CD14-positive monocyte (primary cell): ENCODE measurements around the gene UBE2O. TPM values are rescaled to one million over a fixed set of nuclear protein-coding genes. Genes with fewer than 3 reads are reported as not detected.

ENCODE experiments used
- DNase-seq, 3 donors: peaks; one replicate each; pipeline ENCODE4 v3.0.0-alpha.2; 2011 to 2022
- H2AFZ ChIP-seq: 2 replicates; pipeline ENCODE4 v1.6.0; 2012; ENCODE audit warnings: mild to moderate bottlenecking, low read depth, low read length, inconsistent platforms; ENCODE audit not compliant: insufficient read depth, poor library complexity, severe bottlenecking
- H3K27ac ChIP-seq, 2 donors: 1 replicate in 1 of 2; 2 replicates in 1 of 2; pipeline ENCODE4 v1.5.1; 2012 to 2013; ENCODE audit warnings: low read length in 2 of 2, control low read depth in 1 of 2, inconsistent platforms in 1 of 2, low read depth in 1 of 2, mild to moderate bottlenecking in 1 of 2
- H3K27me3 ChIP-seq, 2 donors: one replicate each; pipeline versions ENCODE4 v1.6.0 to v1.6.1; 2011 to 2013; ENCODE audit warnings: low read length in 2 of 2; ENCODE audit not compliant: control insufficient read depth in 2 of 2, insufficient read depth in 2 of 2
- H3K36me3 ChIP-seq, 2 donors: replicated peaks in 1 of 2; 1 replicate in 1 of 2; 2 replicates in 1 of 2; pipeline versions ENCODE4 v1.5.1 to v1.6.1; 2012 to 2013; ENCODE audit warnings: low read length in 2 of 2, control low read depth in 1 of 2, inconsistent platforms in 1 of 2, mild to moderate bottlenecking in 1 of 2; ENCODE audit not compliant: insufficient read depth in 2 of 2, control insufficient read depth in 1 of 2
- H3K4me1 ChIP-seq, 2 donors: 1 replicate in 1 of 2; 2 replicates in 1 of 2; pipeline versions ENCODE4 v1.5.1 to v1.6.1; 2012 to 2013; ENCODE audit warnings: low read length in 2 of 2, control low read depth in 1 of 2, inconsistent platforms in 1 of 2, mild to moderate bottlenecking in 1 of 2, moderate library complexity in 1 of 2; ENCODE audit not compliant: insufficient read depth in 2 of 2, control insufficient read depth in 1 of 2
- H3K4me2 ChIP-seq: replicated peaks from 2 replicates; pipeline ENCODE3; 2012; ENCODE audit warnings: low read length, moderate library complexity, mild to moderate bottlenecking; ENCODE audit not compliant: poor library complexity, severe bottlenecking; ENCODE audit errors: extremely low read depth
- H3K4me3 ChIP-seq, 3 experiments: fragments of 200-600 bp in 1 of 3; sonication (generic) in 1 of 3; replicated peaks in 1 of 3; 1 replicate in 2 of 3; 2 replicates in 1 of 3; pipeline ENCODE4 v1.5.1; 2011 to 2013; ENCODE audit warnings: low read length in 3 of 3, mild to moderate bottlenecking in 3 of 3, control low read depth in 2 of 3, low read depth in 2 of 3, inconsistent platforms in 1 of 3, moderate library complexity in 1 of 3
- H3K79me2 ChIP-seq: 2 replicates; pipeline ENCODE4 v1.6.0; 2012; ENCODE audit warnings: mild to moderate bottlenecking, control low read depth, inconsistent platforms, low read length, moderate library complexity; ENCODE audit not compliant: insufficient read depth
- H3K9ac ChIP-seq: 2 replicates; pipeline ENCODE4 v1.6.0; 2017; ENCODE audit warnings: low read length, mild to moderate bottlenecking; ENCODE audit not compliant: insufficient read depth, poor library complexity, severe bottlenecking
- H3K9me3 ChIP-seq, 2 donors: replicated peaks in 1 of 2; 1 replicate in 1 of 2; 2 replicates in 1 of 2; pipeline versions ENCODE4 v1.5.1 to v1.6.1; 2012 to 2013; ENCODE audit warnings: low read length in 2 of 2, control low read depth in 1 of 2; ENCODE audit not compliant: control insufficient read depth in 1 of 2, insufficient read depth in 1 of 2
- H4K20me1 ChIP-seq: 2 replicates; pipeline ENCODE4 v1.6.0; 2012; ENCODE audit warnings: mild to moderate bottlenecking, low read length, control low read depth, moderate library complexity; ENCODE audit not compliant: insufficient read depth
- H3K27ac Mint-ChIP-seq, 7 donors: one replicate each; pipeline ENCODE4 v1.8.0; 2020; ENCODE audit warnings: mild to moderate bottlenecking in 7 of 7, mixed read lengths in 7 of 7, moderate library complexity in 6 of 7, inconsistent platforms in 2 of 7
- H3K27me3 Mint-ChIP-seq, 3 donors: one replicate each; pipeline ENCODE4 v1.8.0; 2021 to 2022; ENCODE audit warnings: low read depth in 3 of 3, mild to moderate bottlenecking in 3 of 3, mixed read lengths in 3 of 3, moderate library complexity in 3 of 3, inconsistent platforms in 1 of 3
- H3K36me3 Mint-ChIP-seq, 2 donors: one replicate each; pipeline ENCODE4 v1.8.0; 2020; ENCODE audit warnings: mixed read lengths in 2 of 2, inconsistent platforms in 1 of 2, mild to moderate bottlenecking in 1 of 2
- H3K4me1 Mint-ChIP-seq: one replicate; pipeline ENCODE4 v1.8.0; 2020; ENCODE audit warnings: mild to moderate bottlenecking, mixed read lengths
- H3K4me3 Mint-ChIP-seq, 2 donors: one replicate each; pipeline ENCODE4 v1.8.0; 2020; ENCODE audit warnings: mild to moderate bottlenecking in 2 of 2, mixed read lengths in 2 of 2, moderate library complexity in 1 of 2
- H3K9me3 Mint-ChIP-seq, 7 donors: one replicate each; pipeline ENCODE4 v1.8.0; 2020 to 2022; ENCODE audit warnings: mixed read lengths in 7 of 7, mild to moderate bottlenecking in 6 of 7, moderate library complexity in 6 of 7, inconsistent platforms in 2 of 7
- CTCF ChIP-seq: fragments of 200-600 bp; IDR thresholded peaks from one replicate; pipeline ENCODE4 v1.8.0; 2022; ENCODE audit warnings: antibody characterized with exemption, mild to moderate bottlenecking
- WGBS: methylation state at CpG from one replicate; pipeline ENCODE4 v1.1.5; 2013; ENCODE audit warnings: missing lambda C conversion rate; ENCODE audit not compliant: insufficient coverage; 5-methylcytosine and 5-hydroxymethylcytosine counted together
- intact Hi-C, 2 donors: fragments of 100-400 bp; cut with micrococcal nuclease; formaldehyde crosslinking; loops; one replicate each; pipeline versions ENCODE4 v1.15.0 to v1.15.1; 2023
- polyA plus RNA-seq, 3 donors: library from polyadenylated mRNA; depleted of rRNA in 1 of 3; unstranded in 2 of 3; stranded (reverse) in 1 of 3; fragments of 300-500 nt in 2 of 3; fragments of >200 nt in 1 of 3; fragmentation: Illumina TruSeq in 2 of 3; gene quantifications; 1 replicate in 2 of 3; 2 replicates in 1 of 3; pipeline ENCODE4 v1.2.3, GENCODE V29; 2012 to 2021

Gene UBE2O
- polyA plus RNA-seq, 3 donors: 1.3 to 15.1 (median 4.5) TPM

GRCh38 chr17:76466775-76467130 lies 13.8 kb upstream of the UBE2O start:
- H3K27me3 ChIP-seq: no peaks in the 10 kb centered on the region
- Mint-ChIP-seq H3K4me3 (no peak overlapping the region), H3K9me3 (peaks cover 0 to 2% (median 0%) of the 10 kb centered on the region in 7 donors), H3K36me3 (peaks cover 19 to 33% of the 10 kb centered on the region in 2 donors), H3K4me1 (peaks cover 17% of the 10 kb centered on the region), H3K27me3 (peaks cover 2% of the 10 kb centered on the region in 3 donors), H3K27ac (no peak overlapping the region)
- no peaks in the 10 kb centered on the region for H3K9me3 ChIP-seq
- WGBS: 90% methylated on average over 6 of the region's 6 CpGs
- H3K4me2 ChIP-seq: no peak overlapping the region
- no peak overlapping the region for H3K27ac ChIP-seq
- H3K79me2 ChIP-seq: no peaks in the 10 kb centered on the region
- H2AFZ ChIP-seq: no peak overlapping the region
- H3K9ac ChIP-seq: no peak overlapping the region
- peaks cover 6% of the 10 kb centered on the region for H4K20me1 ChIP-seq
- TF ChIP-seq CTCF: no peak
- no peak for DNase-seq
- peaks cover 8 to 9% of the 10 kb centered on the region in 2 donors for H3K4me1 ChIP-seq
- H3K36me3 ChIP-seq: peaks cover 29 to 33% of the 10 kb centered on the region in 2 donors
- intact Hi-C loops: loop anchor here (1.0 to 10.0 kb wide), 5 partner anchors 14 to 148 kb away; partner anchors contain the start of gene ST6GALNAC2 (in 1 of the 2)
- H3K4me3 ChIP-seq: no peak overlapping the region

GRCh38 chr17:76462556-76463290 lies 9.8 kb upstream of the UBE2O start:
- no peak for TF ChIP-seq CTCF
- Mint-ChIP-seq H3K4me1 (peaks cover 17% of the 10 kb centered on the region), H3K36me3 (no peaks in the 10 kb centered on the region), H3K27ac (no peak overlapping the region), H3K9me3 (peaks cover 0 to 2% (median 0%) of the 10 kb centered on the region in 7 donors), H3K4me3 (no peak overlapping the region), H3K27me3 (peaks cover 2 to 5% (median 4%) of the 10 kb centered on the region in 3 donors)
- no peaks in the 10 kb centered on the region for H3K79me2 ChIP-seq
- no peaks in the 10 kb centered on the region for H3K36me3 ChIP-seq
- H3K27me3 ChIP-seq: no peaks in the 10 kb centered on the region
- H3K9ac ChIP-seq: no peak overlapping the region
- intact Hi-C loops: loop anchor here (10.0 kb wide), 2 partner anchors 122 to 152 kb away; partner anchors contain the start of gene ST6GALNAC2 (in 1 of the 2)
- no peak overlapping the region for H3K4me3 ChIP-seq
- H3K4me2 ChIP-seq: no peak overlapping the region
- no peaks in the 10 kb centered on the region for H3K9me3 ChIP-seq
- H4K20me1 ChIP-seq: no peaks in the 10 kb centered on the region
- H2AFZ ChIP-seq: no peak overlapping the region
- 77% methylated on average over 15 of the region's 24 CpGs for WGBS
- no peak overlapping the region for H3K27ac ChIP-seq
- DNase-seq: no peak
- peaks cover 8 to 9% of the 10 kb centered on the region in 2 donors for H3K4me1 ChIP-seq
